ENCODE results near the gene ARHGEF6.

- no peak for TF ChIP-seq EP300 (IDR thresholded peaks at IDR 0.05; ENCODE audit: low read depth)
- TF ChIP-seq POLR2A (IDR thresholded peaks at IDR 0.05), result no peak
- no peak for TF ChIP-seq CTCF (IDR thresholded peaks at IDR 0.05)
- TF ChIP-seq POLR2AphosphoS5 (IDR thresholded peaks at IDR 0.05), result no peak
These were observed 44.0 kb downstream of the ARHGEF6 start for GRCh38 chrX:136736690-136737089.
